Measurements from ENCODE around the gene C9orf85.

C9orf85 gene, protein sequence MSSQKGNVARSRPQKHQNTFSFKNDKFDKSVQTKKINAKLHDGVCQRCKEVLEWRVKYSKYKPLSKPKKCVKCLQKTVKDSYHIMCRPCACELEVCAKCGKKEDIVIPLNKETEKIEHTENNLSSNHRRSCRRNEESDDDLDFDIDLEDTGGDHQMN

DNA sequence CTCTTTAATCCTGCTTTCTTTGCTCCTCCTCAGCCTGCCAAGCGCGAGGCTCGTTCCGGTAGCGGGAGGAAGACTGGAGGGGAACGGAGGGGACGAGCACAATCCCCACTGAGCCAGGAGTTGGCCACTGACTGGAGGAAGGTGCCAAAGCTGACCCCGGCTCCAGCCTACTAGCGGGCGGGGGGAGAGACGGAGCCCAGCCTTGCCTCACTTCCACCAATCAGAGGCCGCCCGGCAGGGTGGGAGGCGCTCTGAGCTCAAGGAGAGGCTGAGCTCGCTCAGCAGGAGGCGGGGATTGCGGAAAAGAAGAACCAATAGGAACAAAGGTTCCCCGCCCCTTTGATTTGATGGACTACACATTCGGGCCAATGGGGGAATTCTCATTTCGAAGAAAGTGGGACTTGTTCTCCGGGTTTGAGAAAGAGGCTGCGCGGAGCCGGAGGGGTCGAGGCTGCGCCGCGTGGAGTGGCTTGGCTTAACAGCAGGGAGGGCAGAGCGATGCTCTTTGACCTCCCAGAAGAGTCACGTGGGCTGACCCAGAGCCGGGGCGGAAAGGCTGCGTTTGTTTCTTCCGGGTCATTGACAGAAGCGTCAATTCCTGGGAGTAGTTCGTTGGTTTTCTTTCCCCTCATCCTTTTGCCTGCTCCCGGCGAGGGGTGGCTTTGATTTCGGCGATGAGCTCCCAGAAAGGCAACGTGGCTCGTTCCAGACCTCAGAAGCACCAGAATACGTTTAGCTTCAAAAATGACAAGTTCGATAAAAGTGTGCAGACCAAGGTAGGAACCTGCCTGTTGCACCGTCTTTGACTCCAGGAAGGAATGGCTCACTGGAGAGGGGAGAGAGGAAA lies at the start of gene C9orf85, which contains the start of gene ABHD17B:
Gene C9orf85 (plus strand): TSS at position 579 of the 847 bp plus-strand sequence. CDS start 96 bp downstream, at position 675.
Gene ABHD17B (minus strand): TSS at position 133 of the 847 bp plus-strand sequence. CDS start 36,113 bp downstream, outside the sequence.
- Histone ChIP-seq H3K4me3 (ENCODE audit: low read depth in 1 of 2, low read length in 1 of 2) (peak within 1 kb of the TSS; percentile 74 to 85), H3K4me1 (ENCODE audit: control insufficient read depth in 1 of 2, insufficient read depth in 1 of 2, low read depth in 1 of 2, low read length in 1 of 2) (peaks cover 26% of the 10 kb centered on the region in 2 experiments), H3K9me3 (no peaks in the 10 kb centered on the region), H3K27ac (peak within 1 kb of the TSS; percentile 91), H3K27me3 (no peaks in the 10 kb centered on the region), H3K36me3 (no peaks in the 10 kb centered on the region)
- TF ChIP-seq, protein P1, sequence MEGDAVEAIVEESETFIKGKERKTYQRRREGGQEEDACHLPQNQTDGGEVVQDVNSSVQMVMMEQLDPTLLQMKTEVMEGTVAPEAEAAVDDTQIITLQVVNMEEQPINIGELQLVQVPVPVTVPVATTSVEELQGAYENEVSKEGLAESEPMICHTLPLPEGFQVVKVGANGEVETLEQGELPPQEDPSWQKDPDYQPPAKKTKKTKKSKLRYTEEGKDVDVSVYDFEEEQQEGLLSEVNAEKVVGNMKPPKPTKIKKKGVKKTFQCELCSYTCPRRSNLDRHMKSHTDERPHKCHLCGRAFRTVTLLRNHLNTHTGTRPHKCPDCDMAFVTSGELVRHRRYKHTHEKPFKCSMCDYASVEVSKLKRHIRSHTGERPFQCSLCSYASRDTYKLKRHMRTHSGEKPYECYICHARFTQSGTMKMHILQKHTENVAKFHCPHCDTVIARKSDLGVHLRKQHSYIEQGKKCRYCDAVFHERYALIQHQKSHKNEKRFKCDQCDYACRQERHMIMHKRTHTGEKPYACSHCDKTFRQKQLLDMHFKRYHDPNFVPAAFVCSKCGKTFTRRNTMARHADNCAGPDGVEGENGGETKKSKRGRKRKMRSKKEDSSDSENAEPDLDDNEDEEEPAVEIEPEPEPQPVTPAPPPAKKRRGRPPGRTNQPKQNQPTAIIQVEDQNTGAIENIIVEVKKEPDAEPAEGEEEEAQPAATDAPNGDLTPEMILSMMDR (IDR thresholded peaks at IDR 0.05), result peak; percentile 44

DNA sequence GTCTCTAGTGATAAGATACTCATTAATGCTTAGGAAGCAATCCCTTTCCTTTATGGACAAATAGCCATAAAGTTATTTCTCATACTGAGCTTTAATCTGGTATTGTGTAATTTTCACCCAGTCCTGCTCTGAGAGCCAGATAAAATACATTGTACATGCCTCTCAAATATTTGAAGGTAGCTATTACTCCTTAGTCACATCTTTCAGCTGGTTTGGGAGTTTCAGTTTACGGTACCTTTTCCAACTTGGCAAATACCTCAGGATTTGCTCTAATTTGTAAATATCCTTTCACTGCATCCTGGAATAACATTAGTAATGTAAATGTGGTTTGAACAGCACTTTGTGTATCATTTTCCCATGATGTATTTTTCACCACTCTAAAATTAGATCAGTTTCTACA lies 47.8 kb upstream of the C9orf85 start:
- no peak overlapping the region for H3K27ac ChIP-seq
- peaks cover 19% of the 10 kb centered on the region for H3K36me3 ChIP-seq
- TF ChIP-seq, protein P1 (IDR thresholded peaks at IDR 0.05), result no peak

DNA sequence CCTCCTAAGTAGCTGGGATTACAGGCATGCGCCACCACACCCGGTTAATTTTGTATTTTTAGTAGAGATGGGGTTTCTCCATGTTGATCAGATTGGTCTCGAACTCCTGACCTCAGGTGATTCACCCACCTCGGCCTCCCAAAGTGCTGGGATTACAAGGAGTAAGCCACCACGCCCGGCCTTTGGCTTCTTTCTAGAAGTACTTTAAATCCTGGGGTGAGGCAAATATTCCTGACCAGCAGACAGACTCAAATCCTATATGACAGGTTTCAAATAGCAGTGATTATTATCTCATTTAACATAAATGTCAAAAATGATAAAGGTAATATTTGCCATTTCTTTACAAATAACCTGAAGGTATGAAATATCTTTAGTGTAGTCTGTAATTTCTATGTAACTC lies 36.1 kb upstream of the C9orf85 start:
- Histone ChIP-seq H3K9me3 (peaks cover 5% of the 10 kb centered on the region), H3K4me1 (ENCODE audit: control insufficient read depth in 1 of 2, insufficient read depth in 1 of 2, low read depth in 1 of 2, low read length in 1 of 2) (peaks cover 5 to 13% of the 10 kb centered on the region in 2 experiments)
- TF ChIP-seq, protein P1 (IDR thresholded peaks at IDR 0.05), result no peak

More for the DNA sequence above, 47.8 kb upstream of the C9orf85 start:
- H3K4me3 ChIP-seq (ENCODE audit: low read depth in 1 of 2, low read length in 1 of 2), result no peak overlapping the region
- H3K9me3 ChIP-seq, result peaks cover 6% of the 10 kb centered on the region
- H3K27me3 ChIP-seq, result no peaks in the 10 kb centered on the region
- no peaks in the 10 kb centered on the region for H3K4me1 ChIP-seq (ENCODE audit: control insufficient read depth in 1 of 2, insufficient read depth in 1 of 2, low read depth in 1 of 2, low read length in 1 of 2)

DNA sequence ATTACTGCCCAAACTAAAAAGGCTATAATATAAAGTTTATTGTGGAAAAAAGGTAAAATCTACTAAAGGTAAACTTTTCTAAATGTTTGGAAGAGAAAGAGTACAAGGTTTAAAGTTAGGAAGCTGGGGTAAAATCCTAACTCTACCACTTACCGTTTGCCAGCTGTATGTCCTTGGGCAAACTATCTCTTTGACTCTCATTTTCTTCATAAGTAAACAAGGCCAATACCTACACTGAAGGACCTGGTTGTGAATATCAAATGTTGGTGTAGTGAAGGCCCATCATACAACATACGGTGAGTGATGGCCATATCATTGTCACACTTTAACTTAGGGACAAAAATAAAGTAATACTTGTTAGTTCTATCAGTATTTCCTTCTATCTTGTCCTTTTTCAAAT lies 35.3 kb upstream of the C9orf85 start:
- H3K4me1 ChIP-seq (ENCODE audit: control insufficient read depth in 1 of 2, insufficient read depth in 1 of 2, low read depth in 1 of 2, low read length in 1 of 2), result peaks cover 5 to 10% of the 10 kb centered on the region in 2 experiments
- H3K27ac ChIP-seq, result no peak overlapping the region
- no peak overlapping the region for H3K4me3 ChIP-seq (ENCODE audit: low read depth in 1 of 2, low read length in 1 of 2)
- TF ChIP-seq, protein P1 (IDR thresholded peaks at IDR 0.05), result no peak
- H3K9me3 ChIP-seq, result peaks cover 5% of the 10 kb centered on the region
- no peaks in the 10 kb centered on the region for H3K27me3 ChIP-seq
- peaks cover 9% of the 10 kb centered on the region for H3K36me3 ChIP-seq

More for the DNA sequence above, 36.1 kb upstream of the C9orf85 start:
- no peak overlapping the region for H3K4me3 ChIP-seq (ENCODE audit: low read depth in 1 of 2, low read length in 1 of 2)
- H3K27ac ChIP-seq, result no peak overlapping the region
- peaks cover 9% of the 10 kb centered on the region for H3K36me3 ChIP-seq
- no peaks in the 10 kb centered on the region for H3K27me3 ChIP-seq

DNA sequence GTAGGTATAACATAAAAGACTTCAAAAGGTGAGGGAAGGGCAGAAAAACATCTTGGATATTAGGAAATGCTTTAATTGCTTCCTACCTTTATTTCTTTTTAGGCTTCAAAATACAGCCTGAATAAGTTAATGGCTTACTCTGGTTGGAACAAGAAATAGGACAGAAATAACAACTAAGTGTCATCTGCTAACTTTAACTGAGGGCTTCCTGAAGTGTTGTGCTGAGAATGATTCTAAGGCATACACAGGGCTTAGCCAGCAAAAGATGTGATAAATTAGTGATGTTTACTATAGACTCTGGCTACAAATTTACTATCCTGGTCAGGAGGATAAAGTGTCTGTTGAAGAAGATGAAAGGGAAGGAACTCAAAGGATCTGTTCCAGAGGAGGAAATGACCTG lies 34.6 kb upstream of the C9orf85 start:
- Histone ChIP-seq H3K27me3 (no peaks in the 10 kb centered on the region), H3K4me3 (ENCODE audit: low read depth in 1 of 2, low read length in 1 of 2) (no peak overlapping the region), H3K27ac (no peak overlapping the region), H3K36me3 (peaks cover 9% of the 10 kb centered on the region), H3K9me3 (peaks cover 5% of the 10 kb centered on the region), H3K4me1 (ENCODE audit: control insufficient read depth in 1 of 2, insufficient read depth in 1 of 2, low read depth in 1 of 2, low read length in 1 of 2) (peaks cover 2% of the 10 kb centered on the region in 2 experiments)
- TF ChIP-seq, protein P1 (IDR thresholded peaks at IDR 0.05), result no peak
